HepG2 (cell line): ENCODE data around the gene ESPNL. TPM values are rescaled to one million over a fixed set of nuclear protein-coding genes. Genes with fewer than 3 reads are reported as not detected.

Experiments
- MIER2 ChIP-seq: IDR thresholded peaks from 2 replicates; pipeline ENCODE4 v1.6.1; 2016; ENCODE audit warnings: missing biosample characterization, missing genetic modification reagents
- ZNF543 ChIP-seq: sonication (generic); formaldehyde crosslinking; IDR thresholded peaks from 2 replicates; pipeline ENCODE4 v1.4.0; 2020; ENCODE audit warnings: mild to moderate bottlenecking, missing genetic modification reagents
- ZSCAN20 ChIP-seq: sonication (generic); formaldehyde crosslinking; IDR thresholded peaks from 2 replicates; pipeline ENCODE4 v1.4.0; 2020; ENCODE audit warnings: missing genetic modification reagents, mild to moderate bottlenecking, borderline replicate concordance
- polyA plus RNA-seq, 8 experiments: library from polyadenylated mRNA; depleted of rRNA in 3 of 8; stranded (reverse) in 7 of 8; unstranded in 1 of 8; fragments of >200 nt; fragmentation: Illumina TruSeq in 4 of 8; extraction: Trizol in 4 of 8; gene quantifications; 2 replicates each; pipeline versions ENCODE4 v1.2.1 to v1.2.3, GENCODE V29; 2011 to 2016; ENCODE audit warnings: low read depth in 4 of 8, missing spikeins in 1 of 8, mixed read lengths in 1 of 8; ENCODE audit not compliant: insufficient read depth in 1 of 8
- total RNA-seq, 5 experiments: library from RNA; depleted of rRNA; stranded (reverse); fragments of >200 nt; fragmentation: Illumina TruSeq; extraction: Trizol; gene quantifications; 2 replicates each; pipeline ENCODE4 v1.2.3, GENCODE V29; 2016; ENCODE audit warnings: low read depth in 1 of 5
- TF ChIP-seq, protein P1 (sequence below), 2 experiments: sonication (generic) in 1 of 2; formaldehyde crosslinking in 1 of 2; IDR thresholded peaks; 2 replicates each; pipeline versions ENCODE4 v1.6.1 to v1.9.0; 2014 to 2022; ENCODE audit warnings: antibody characterized with exemption in 1 of 2, borderline replicate concordance in 1 of 2, inconsistent platforms in 1 of 2, low read depth in 1 of 2, missing genetic modification reagents in 1 of 2
- TF ChIP-seq, protein P2 (sequence below): sonication (generic); formaldehyde crosslinking; IDR thresholded peaks from 2 replicates; pipeline ENCODE4 v1.9.0; 2021; ENCODE audit warnings: missing genetic modification reagents, mild to moderate bottlenecking, borderline replicate concordance

ESPNL gene
- total and polyA plus RNA-seq, 2 of the 13 experiments (the other 11 are each of a cell fraction or from before 2014, with no cell fraction given) = 0.45 to 0.80 TPM

DNA sequence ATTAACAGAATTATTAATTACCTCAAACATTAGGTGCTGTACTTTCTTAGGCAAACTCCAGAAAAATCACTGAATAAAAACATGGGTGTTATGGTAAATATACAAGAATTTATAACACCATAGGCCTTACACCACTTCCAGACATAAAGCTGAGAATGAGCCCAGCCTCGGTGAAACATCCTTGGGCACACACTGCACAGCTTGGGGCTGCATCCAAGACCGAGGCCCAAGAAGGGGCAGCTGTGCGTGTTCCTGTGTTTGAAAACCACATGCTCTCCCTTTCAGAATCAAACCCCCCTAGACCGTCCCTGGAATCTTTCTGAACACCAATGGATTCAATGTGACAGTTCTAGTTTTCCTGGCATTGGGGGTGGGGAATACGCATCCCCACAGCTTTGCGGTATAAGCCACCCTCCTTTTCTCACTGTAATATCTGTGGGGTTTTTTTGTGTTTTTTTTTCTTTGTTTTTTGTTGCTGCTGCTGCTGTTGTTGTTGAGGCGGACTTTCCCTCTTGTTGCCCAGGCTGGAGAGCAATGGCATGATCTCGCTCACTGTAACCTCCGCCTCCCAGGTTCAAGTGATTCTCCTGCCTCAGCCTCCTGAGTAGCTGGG is 71.5 kb downstream of the ESPNL start (continued):
- TF ChIP-seq, protein P1, sequence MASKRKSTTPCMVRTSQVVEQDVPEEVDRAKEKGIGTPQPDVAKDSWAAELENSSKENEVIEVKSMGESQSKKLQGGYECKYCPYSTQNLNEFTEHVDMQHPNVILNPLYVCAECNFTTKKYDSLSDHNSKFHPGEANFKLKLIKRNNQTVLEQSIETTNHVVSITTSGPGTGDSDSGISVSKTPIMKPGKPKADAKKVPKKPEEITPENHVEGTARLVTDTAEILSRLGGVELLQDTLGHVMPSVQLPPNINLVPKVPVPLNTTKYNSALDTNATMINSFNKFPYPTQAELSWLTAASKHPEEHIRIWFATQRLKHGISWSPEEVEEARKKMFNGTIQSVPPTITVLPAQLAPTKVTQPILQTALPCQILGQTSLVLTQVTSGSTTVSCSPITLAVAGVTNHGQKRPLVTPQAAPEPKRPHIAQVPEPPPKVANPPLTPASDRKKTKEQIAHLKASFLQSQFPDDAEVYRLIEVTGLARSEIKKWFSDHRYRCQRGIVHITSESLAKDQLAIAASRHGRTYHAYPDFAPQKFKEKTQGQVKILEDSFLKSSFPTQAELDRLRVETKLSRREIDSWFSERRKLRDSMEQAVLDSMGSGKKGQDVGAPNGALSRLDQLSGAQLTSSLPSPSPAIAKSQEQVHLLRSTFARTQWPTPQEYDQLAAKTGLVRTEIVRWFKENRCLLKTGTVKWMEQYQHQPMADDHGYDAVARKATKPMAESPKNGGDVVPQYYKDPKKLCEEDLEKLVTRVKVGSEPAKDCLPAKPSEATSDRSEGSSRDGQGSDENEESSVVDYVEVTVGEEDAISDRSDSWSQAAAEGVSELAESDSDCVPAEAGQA (IDR thresholded peaks at IDR 0.05; ENCODE audit: low read depth) = no peak
- TF ChIP-seq, protein P1 (CRISPR knock-in tag; IDR thresholded peaks at IDR 0.05; ENCODE audit: borderline replicate concordance) = no peak
- TF ChIP-seq, protein P2, sequence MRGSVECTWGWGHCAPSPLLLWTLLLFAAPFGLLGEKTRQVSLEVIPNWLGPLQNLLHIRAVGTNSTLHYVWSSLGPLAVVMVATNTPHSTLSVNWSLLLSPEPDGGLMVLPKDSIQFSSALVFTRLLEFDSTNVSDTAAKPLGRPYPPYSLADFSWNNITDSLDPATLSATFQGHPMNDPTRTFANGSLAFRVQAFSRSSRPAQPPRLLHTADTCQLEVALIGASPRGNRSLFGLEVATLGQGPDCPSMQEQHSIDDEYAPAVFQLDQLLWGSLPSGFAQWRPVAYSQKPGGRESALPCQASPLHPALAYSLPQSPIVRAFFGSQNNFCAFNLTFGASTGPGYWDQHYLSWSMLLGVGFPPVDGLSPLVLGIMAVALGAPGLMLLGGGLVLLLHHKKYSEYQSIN (CRISPR knock-in tag) = no peak
- no peak for TF ChIP-seq ZSCAN20 (CRISPR knock-in tag)
- TF ChIP-seq ZNF543 (CRISPR knock-in tag) = no peak
- no peak for TF ChIP-seq MIER2
